B cell (primary cell): ENCODE data around the gene BTN2A1. TPM values are rescaled to one million over a fixed set of nuclear protein-coding genes. Genes with fewer than 3 reads are reported as not detected.

Source experiments
- ATAC-seq: fragments of 200-7000 bp; cut with Tn5 transposase; one replicate; pipeline ENCODE4 v1.10.0; 2021; ENCODE audit warnings: low read depth, mild to moderate bottlenecking, moderate number of reproducible peaks, moderate library complexity
- CTCF ChIA-PET: fragments of 350-600 bp; sonication (Branson Sonifier 250); formaldehyde crosslinking; loops from one replicate; lab custom pipeline; 2021; ENCODE audit warnings: antibody characterized with exemption, inconsistent platforms; lab: Charles Lee
- POLR2A ChIA-PET: fragments of 350-600 bp; sonication (Branson Sonifier 250); formaldehyde crosslinking; loops from one replicate; lab custom pipeline; 2021; ENCODE audit warnings: antibody characterized with exemption; lab: Charles Lee
- DNase-seq: peaks from one replicate; pipeline ENCODE4 v3.0.0; 2013
- H2AFZ ChIP-seq: 2 replicates; pipeline ENCODE4 v1.6.1; 2012; ENCODE audit warnings: mild to moderate bottlenecking, low read depth, low read length; ENCODE audit not compliant: insufficient read depth, poor library complexity, severe bottlenecking
- H3K27ac ChIP-seq, 2 donors: 1 replicate in 1 of 2; 2 replicates in 1 of 2; pipeline ENCODE4 v1.5.1; 2012 to 2013; ENCODE audit warnings: low read length in 2 of 2, mild to moderate bottlenecking in 2 of 2, moderate library complexity in 1 of 2
- H3K27me3 ChIP-seq, 4 experiments: fragments of 200-600 bp in 1 of 4; sonication (generic) in 1 of 4; replicated peaks in 1 of 4; 1 replicate in 2 of 4; 2 replicates in 2 of 4; pipeline versions ENCODE4 v1.6.1 to v1.7.0; 2013 to 2016; ENCODE audit warnings: low read length in 3 of 4, mild to moderate bottlenecking in 2 of 4, mixed read lengths in 1 of 4, moderate library complexity in 1 of 4; ENCODE audit not compliant: insufficient read depth in 4 of 4, control insufficient read depth in 3 of 4; ENCODE audit errors: control extremely low read depth in 1 of 4
- H3K36me3 ChIP-seq, 2 experiments: replicated peaks in 1 of 2; 1 replicate in 1 of 2; 2 replicates in 1 of 2; pipeline versions ENCODE4 v1.6.1 to v1.7.1; 2013; ENCODE audit warnings: low read length in 1 of 2; ENCODE audit not compliant: insufficient read depth in 2 of 2, control insufficient read depth in 1 of 2; ENCODE audit errors: control extremely low read depth in 1 of 2, extremely low read depth in 1 of 2
- H3K4me1 ChIP-seq, 2 donors: fragments of 200-600 bp in 1 of 2; sonication (generic) in 1 of 2; 1 replicate in 1 of 2; 2 replicates in 1 of 2; pipeline versions ENCODE4 v1.5.1 to v1.6.1; 2013 to 2017; ENCODE audit warnings: low read length in 2 of 2; ENCODE audit not compliant: control insufficient read depth in 2 of 2, insufficient read depth in 2 of 2
- H3K4me2 ChIP-seq: replicated peaks from 2 replicates; pipeline ENCODE3; 2012; ENCODE audit warnings: mild to moderate bottlenecking, low read depth, low read length; ENCODE audit not compliant: poor library complexity, severe bottlenecking
- H3K4me3 ChIP-seq, 5 experiments: fragments of 200-600 bp in 1 of 5; sonication (generic) in 1 of 5; 1 replicate in 3 of 5; 2 replicates in 2 of 5; pipeline versions ENCODE4 v1.5.1 to v1.7.0; 2011 to 2016; ENCODE audit warnings: low read length in 4 of 5, mild to moderate bottlenecking in 4 of 5, low read depth in 2 of 5, control low read depth in 1 of 5, moderate library complexity in 1 of 5; ENCODE audit not compliant: insufficient read depth in 1 of 5; ENCODE audit errors: control extremely low read depth in 1 of 5, extremely low read depth in 1 of 5
- H3K79me2 ChIP-seq: fragments of 200-600 bp; sonication (generic); one replicate; pipeline ENCODE4 v1.6.0; 2016; ENCODE audit warnings: low read length; ENCODE audit not compliant: control insufficient read depth, insufficient read depth
- H3K9ac ChIP-seq: fragments of 200-600 bp; sonication (generic); 2 replicates; pipeline ENCODE4 v1.6.1; 2017; ENCODE audit warnings: mild to moderate bottlenecking, low read length, moderate library complexity
- H3K9me3 ChIP-seq, 3 donors: one replicate each; pipeline versions ENCODE4 v1.6.1 to v1.7.1; 2013; ENCODE audit warnings: low read length in 2 of 3; ENCODE audit not compliant: control insufficient read depth in 2 of 3, insufficient read depth in 1 of 3; ENCODE audit errors: control extremely low read depth in 1 of 3
- H4K20me1 ChIP-seq: 2 replicates; pipeline ENCODE4 v1.6.0; 2012; ENCODE audit warnings: mild to moderate bottlenecking, low read length; ENCODE audit not compliant: insufficient read depth, control insufficient read depth, poor library complexity, severe bottlenecking
- H3K27ac Mint-ChIP-seq: one replicate; pipeline ENCODE4 v1.8.0; 2021; ENCODE audit warnings: mixed read lengths
- H3K27me3 Mint-ChIP-seq: one replicate; pipeline ENCODE4 v1.8.0; 2021; ENCODE audit warnings: mixed read lengths
- H3K4me1 Mint-ChIP-seq: one replicate; pipeline ENCODE4 v1.8.0; 2021; ENCODE audit warnings: mixed read lengths
- H3K4me3 Mint-ChIP-seq: one replicate; pipeline ENCODE4 v1.8.0; 2021; ENCODE audit warnings: mixed read lengths
- H3K9me3 Mint-ChIP-seq: one replicate; pipeline ENCODE4 v1.8.0; 2022; ENCODE audit warnings: mixed read lengths; ENCODE audit not compliant: insufficient read depth
- EZH2 ChIP-seq: IDR thresholded peaks from 2 replicates; pipeline ENCODE4 v1.6.1; 2012; ENCODE audit warnings: borderline replicate concordance, low read depth, mild to moderate bottlenecking, moderate library complexity, low read length; ENCODE audit not compliant: insufficient read depth, poor library complexity, severe bottlenecking
- WGBS: methylation state at CpG from one replicate; pipeline ENCODE4 v1.1.5; 2013; ENCODE audit warnings: missing lambda C conversion rate; ENCODE audit not compliant: insufficient coverage; 5-methylcytosine and 5-hydroxymethylcytosine counted together
- intact Hi-C: fragments of 100-400 bp; cut with micrococcal nuclease; formaldehyde crosslinking; loops from one replicate; pipeline ENCODE4 v1.10.0; 2022
- polyA plus RNA-seq: library from polyadenylated mRNA; depleted of rRNA; stranded (reverse); fragments of >200 nt; gene quantifications from 2 replicates; pipeline ENCODE4 v1.2.3, GENCODE V29; 2012
- total RNA-seq, 2 donors: library from RNA; stranded (reverse); fragments of 120-200 nt in 1 of 2; gene quantifications; 1 replicate in 1 of 2; 2 replicates in 1 of 2; pipeline versions ENCODE4 v1.2.3 to v1.2.4, GENCODE V29; 2013 to 2022
- TF ChIP-seq, protein P1 (sequence below): fragments of 200-600 bp; IDR thresholded peaks from one replicate; pipeline ENCODE4 v1.8.0; 2022; ENCODE audit warnings: antibody characterized with exemption, mild to moderate bottlenecking

The BTN2A1 gene
- total and polyA plus RNA-seq, 2 donors (not counting 1 experiment from before 2014, with no cell fraction given) = 55.1 to 69.6 TPM

DNA sequence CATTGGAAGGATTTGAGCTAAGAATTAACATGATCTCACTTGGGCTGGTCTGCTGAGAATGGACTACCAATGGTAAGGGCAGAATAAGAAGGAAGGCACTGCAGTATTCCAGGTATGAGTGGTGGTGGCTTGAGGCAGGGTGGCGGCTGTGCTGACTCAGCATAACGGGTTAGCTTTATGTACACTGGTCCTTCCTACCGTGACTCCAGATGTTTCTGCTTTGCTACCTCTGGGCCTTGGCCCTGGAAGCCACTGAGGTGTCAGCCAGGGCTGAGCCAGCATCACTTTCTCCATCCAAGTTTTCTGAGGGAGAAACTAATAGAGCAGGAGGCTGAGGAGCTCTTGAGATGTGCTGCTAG lies 30.3 kb upstream of the BTN2A1 start:
- H3K4me3 ChIP-seq = no peak overlapping the region
- H3K27ac ChIP-seq = no peak overlapping the region
- POLR2A ChIA-PET = no interaction called here
- CTCF ChIA-PET = no interaction called here
- H3K4me3 Mint-ChIP-seq = no peak overlapping the region
- H3K9me3 Mint-ChIP-seq = no peaks in the 10 kb centered on the region
- H3K4me1 ChIP-seq = no peaks in the 10 kb centered on the region
- 100% methylated on average over 3 of the region's 3 CpGs for WGBS
- H3K4me2 ChIP-seq = no peak overlapping the region
- ATAC-seq = no peak
- no peak overlapping the region for H3K27ac Mint-ChIP-seq
- intact Hi-C loops = no loop called here
- no peaks in the 10 kb centered on the region for H3K36me3 ChIP-seq
- H3K9me3 ChIP-seq = no peaks in the 10 kb centered on the region
- no peaks in the 10 kb centered on the region for H3K79me2 ChIP-seq
- no peak overlapping the region for H2AFZ ChIP-seq
- no peaks in the 10 kb centered on the region for H3K27me3 ChIP-seq
- TF ChIP-seq EZH2 = no peak
- no peaks in the 10 kb centered on the region for H4K20me1 ChIP-seq
- no peak for DNase-seq
- no peak overlapping the region for H3K9ac ChIP-seq
- H3K27me3 Mint-ChIP-seq = no peaks in the 10 kb centered on the region
- peaks cover 2% of the 10 kb centered on the region for H3K4me1 Mint-ChIP-seq

DNA sequence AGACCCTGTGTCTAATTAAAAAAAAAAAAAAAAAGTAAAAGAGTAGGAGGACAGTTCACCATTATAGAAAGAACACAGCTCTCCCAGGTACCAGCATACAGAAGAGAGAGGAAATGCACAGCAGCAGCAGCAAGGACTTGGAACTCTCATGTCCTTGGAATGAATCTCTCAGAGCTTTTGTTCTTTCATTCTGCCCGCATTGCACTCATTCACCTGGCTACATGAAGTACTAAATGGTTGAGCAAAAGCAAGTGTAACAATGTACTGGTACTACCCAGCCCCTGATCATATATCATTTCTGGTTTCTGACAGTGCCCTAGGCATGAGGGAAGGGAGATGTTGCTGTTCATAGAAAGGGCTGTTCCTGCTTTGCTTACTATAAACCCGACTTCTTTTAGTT lies 29.5 kb upstream of the BTN2A1 start:
- TF ChIP-seq, protein P1, sequence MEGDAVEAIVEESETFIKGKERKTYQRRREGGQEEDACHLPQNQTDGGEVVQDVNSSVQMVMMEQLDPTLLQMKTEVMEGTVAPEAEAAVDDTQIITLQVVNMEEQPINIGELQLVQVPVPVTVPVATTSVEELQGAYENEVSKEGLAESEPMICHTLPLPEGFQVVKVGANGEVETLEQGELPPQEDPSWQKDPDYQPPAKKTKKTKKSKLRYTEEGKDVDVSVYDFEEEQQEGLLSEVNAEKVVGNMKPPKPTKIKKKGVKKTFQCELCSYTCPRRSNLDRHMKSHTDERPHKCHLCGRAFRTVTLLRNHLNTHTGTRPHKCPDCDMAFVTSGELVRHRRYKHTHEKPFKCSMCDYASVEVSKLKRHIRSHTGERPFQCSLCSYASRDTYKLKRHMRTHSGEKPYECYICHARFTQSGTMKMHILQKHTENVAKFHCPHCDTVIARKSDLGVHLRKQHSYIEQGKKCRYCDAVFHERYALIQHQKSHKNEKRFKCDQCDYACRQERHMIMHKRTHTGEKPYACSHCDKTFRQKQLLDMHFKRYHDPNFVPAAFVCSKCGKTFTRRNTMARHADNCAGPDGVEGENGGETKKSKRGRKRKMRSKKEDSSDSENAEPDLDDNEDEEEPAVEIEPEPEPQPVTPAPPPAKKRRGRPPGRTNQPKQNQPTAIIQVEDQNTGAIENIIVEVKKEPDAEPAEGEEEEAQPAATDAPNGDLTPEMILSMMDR = no peak
- TF ChIP-seq EZH2 = no peak
- no peaks in the 10 kb centered on the region for H4K20me1 ChIP-seq
- DNase-seq = no peak
- no peaks in the 10 kb centered on the region for H3K79me2 ChIP-seq
- no peaks in the 10 kb centered on the region for H3K27me3 Mint-ChIP-seq
- no peak overlapping the region for H3K9ac ChIP-seq
- peaks cover 2% of the 10 kb centered on the region for H3K4me1 Mint-ChIP-seq
- H3K4me3 ChIP-seq = no peak overlapping the region
- ChIA-PET CTCF (no interaction called here), POLR2A (no interaction called here)
- no peak overlapping the region for H2AFZ ChIP-seq
- no peak overlapping the region for H3K4me2 ChIP-seq
- no peaks in the 10 kb centered on the region for H3K36me3 ChIP-seq
- H3K9me3 Mint-ChIP-seq = no peaks in the 10 kb centered on the region
- H3K4me3 Mint-ChIP-seq = no peak overlapping the region
- H3K27ac Mint-ChIP-seq = no peak overlapping the region
- no peak overlapping the region for H3K27ac ChIP-seq
- WGBS = 100% methylated on average over 1 of the region's 2 CpGs
- H3K4me1 ChIP-seq = no peaks in the 10 kb centered on the region
- H3K9me3 ChIP-seq = no peaks in the 10 kb centered on the region
- no peaks in the 10 kb centered on the region for H3K27me3 ChIP-seq
- no peak for ATAC-seq
- intact Hi-C loops = no loop called here
